HCT116 (cell line): ENCODE results near the gene SPTBN4. TPM values are rescaled to one million over a fixed set of nuclear protein-coding genes. Genes with fewer than 3 reads are reported as not detected.
A peak's percentile ranks its signal among the peaks of the same experiment; 100 is the strongest.

Experiments used
- ATAC-seq: fragments of 200-7000 bp; cut with Tn5 transposase; 2 replicates; pipeline ENCODE4 v1.9.1; 2020; ENCODE audit warnings: mild to moderate bottlenecking, moderate library complexity
- BruUV-seq: library from RNA; stranded (reverse); fragments of 400-500 nt; replicated peaks from 2 replicates; lab custom pipeline; 2021; lab: Mats Ljungman, UMichigan
- CTCF ChIA-PET: fragments of 300-600 bp; sonication (Branson Sonifier 250); formaldehyde crosslinking; loops from one replicate; lab custom pipeline; 2021; ENCODE audit warnings: antibody characterized with exemption; lab: Charles Lee
- POLR2A ChIA-PET: fragments of 300-600, 350-600 bp; sonication (Branson Sonifier 250); formaldehyde crosslinking; loops from one replicate; lab custom pipeline; 2021; ENCODE audit warnings: antibody characterized with exemption; lab: Charles Lee
- RAD21 ChIA-PET, 2 experiments: fragments of 300-600 bp; sonication (Branson Sonifier 250); formaldehyde crosslinking; loops; one replicate each; lab custom pipeline; 2023; ENCODE audit warnings: low total read pairs in 2 of 2; ENCODE audit not compliant: uncharacterized antibody in 2 of 2, unreplicated experiment in 2 of 2, low non-redundant PET in 1 of 2; lab: Charles Lee
- DNase-seq: peaks from one replicate; pipeline ENCODE4 v3.0.0-alpha.2; 2010; ENCODE audit warnings: low read depth, low spot score
- H2AFZ ChIP-seq: fragments of 200-600 bp; shearing (Covaris generic), sonication (generic); 2 replicates; pipeline ENCODE4 v1.6.1; 2017; ENCODE audit warnings: low read depth, mixed run types, mixed read lengths, antibody characterized with exemption, low read length; ENCODE audit not compliant: poor library complexity, severe bottlenecking
- H3K27ac ChIP-seq: 2 replicates; pipeline ENCODE4 v1.5.1; 2012; ENCODE audit warnings: low read depth, low read length
- H3K27me3 ChIP-seq: fragments of 200-600 bp; sonication (generic); 2 replicates; pipeline ENCODE4 v1.6.1; 2016; ENCODE audit warnings: mixed run types, low read length, mixed read lengths; ENCODE audit not compliant: insufficient read depth
- H3K36me3 ChIP-seq, 2 experiments: fragments of 200-500 bp in 1 of 2; fragments of 200-600 bp in 1 of 2; sonication (Bioruptor generic) in 1 of 2; sonication (generic) in 1 of 2; 2 replicates each; pipeline versions ENCODE4 v1.5.1 to v1.6.1; 2014 to 2016; ENCODE audit warnings: low read length in 2 of 2, inconsistent platforms in 1 of 2, mixed read lengths in 1 of 2, mixed run types in 1 of 2; ENCODE audit not compliant: insufficient read depth in 2 of 2, control insufficient read depth in 1 of 2
- H3K4me1 ChIP-seq, 2 experiments: fragments of 200-600 bp in 1 of 2; sonication (generic) in 1 of 2; 2 replicates each; pipeline versions ENCODE4 v1.5.1 to v1.6.1; 2012 to 2017; ENCODE audit warnings: low read length in 2 of 2, inconsistent platforms in 1 of 2, mild to moderate bottlenecking in 1 of 2, mixed read lengths in 1 of 2, mixed run types in 1 of 2, moderate library complexity in 1 of 2; ENCODE audit not compliant: insufficient read depth in 2 of 2, control insufficient read depth in 1 of 2
- H3K4me2 ChIP-seq: fragments of 200-600 bp; sonication (generic); 2 replicates; pipeline ENCODE4 v1.6.1; 2017; ENCODE audit warnings: mixed run types, low read length, mixed read lengths
- H3K4me3 ChIP-seq, 2 experiments: fragments of 200-600 bp in 1 of 2; sonication (generic) in 1 of 2; replicated peaks in 1 of 2; 2 replicates each; pipeline ENCODE4 v1.5.1; 2011 to 2016; ENCODE audit warnings: low read length in 2 of 2, control low read depth in 1 of 2, low read depth in 1 of 2, mild to moderate bottlenecking in 1 of 2, mixed read lengths in 1 of 2, mixed run types in 1 of 2
- H3K79me2 ChIP-seq: fragments of 200-600 bp; sonication (generic); 2 replicates; pipeline ENCODE4 v1.6.1; 2017; ENCODE audit warnings: mild to moderate bottlenecking, mixed run types, low read length, moderate library complexity, mixed read lengths; ENCODE audit not compliant: insufficient read depth
- H3K9ac ChIP-seq: fragments of 200-600 bp; sonication (generic); 2 replicates; pipeline ENCODE4 v1.6.1; 2016; ENCODE audit warnings: low read length, mixed read lengths
- H3K9me2 ChIP-seq: fragments of 200-600 bp; sonication (generic), shearing (Covaris generic); 2 replicates; pipeline ENCODE4 v1.6.1; 2017; ENCODE audit warnings: mixed run types, mild to moderate bottlenecking, moderate library complexity; ENCODE audit not compliant: insufficient read depth
- H3K9me3 ChIP-seq, 2 experiments: fragments of 200-500 bp in 1 of 2; fragments of 200-600 bp in 1 of 2; sonication (Bioruptor generic) in 1 of 2; sonication (generic) in 1 of 2; 2 replicates each; pipeline ENCODE4 v1.6.1; 2014 to 2017; ENCODE audit warnings: low read length in 2 of 2, mixed read lengths in 2 of 2, inconsistent platforms in 1 of 2, low read depth in 1 of 2, mild to moderate bottlenecking in 1 of 2, mixed run types in 1 of 2, moderate library complexity in 1 of 2; ENCODE audit not compliant: control insufficient read depth in 1 of 2, insufficient read depth in 1 of 2
- H4K20me1 ChIP-seq: fragments of 200-600 bp; sonication (generic), shearing (Covaris generic); 2 replicates; pipeline ENCODE4 v1.6.1; 2017; ENCODE audit warnings: mixed run types, mild to moderate bottlenecking, moderate library complexity; ENCODE audit not compliant: insufficient read depth
- ATF3 ChIP-seq: IDR thresholded peaks from 2 replicates; pipeline ENCODE4 v1.6.1; 2012
- CBX3 ChIP-seq: IDR thresholded peaks from 2 replicates; pipeline ENCODE4 v1.6.1; 2012; ENCODE audit warnings: low read depth
- CEBPB ChIP-seq: IDR thresholded peaks from 2 replicates; pipeline ENCODE4 v1.6.1; 2012; ENCODE audit warnings: low read depth
- CTCF ChIP-seq, 3 experiments: fragments of 200-600 bp in 1 of 3; sonication (generic) in 1 of 3; IDR thresholded peaks in 2 of 3; conservative IDR thresholded peaks in 1 of 3; 2 replicates each; pipeline ENCODE4 v1.5.1; 2012 to 2017; ENCODE audit warnings: low read depth in 2 of 3, low read length in 2 of 3, antibody characterized with exemption in 1 of 3, borderline replicate concordance in 1 of 3, control low read depth in 1 of 3, mild to moderate bottlenecking in 1 of 3, mixed read lengths in 1 of 3, mixed run types in 1 of 3, moderate library complexity in 1 of 3; ENCODE audit not compliant: insufficient read depth in 1 of 3
- EGR1 ChIP-seq: IDR thresholded peaks from 2 replicates; pipeline ENCODE4 v1.6.1; 2012; ENCODE audit warnings: low read depth
- ELF1 ChIP-seq: IDR thresholded peaks from 2 replicates; pipeline ENCODE4 v1.6.1; 2012; ENCODE audit warnings: low read depth, borderline replicate concordance
- EZH2 ChIP-seq: fragments of 200-600 bp; sonication (generic); IDR thresholded peaks from 2 replicates; pipeline ENCODE4 v1.6.1; 2017; ENCODE audit warnings: antibody characterized with exemption, mixed run types
- EZH2phosphoT487 ChIP-seq: fragments of 200-600 bp; IDR thresholded peaks from 2 replicates; pipeline ENCODE4 v1.6.1; 2018; ENCODE audit warnings: antibody characterized with exemption, borderline replicate concordance
- FOSL1 ChIP-seq: IDR thresholded peaks from 2 replicates; pipeline ENCODE4 v1.6.1; 2012; ENCODE audit warnings: low read depth
- JUND ChIP-seq: IDR thresholded peaks from 2 replicates; pipeline ENCODE4 v1.6.1; 2012
- MAX ChIP-seq: IDR thresholded peaks from 2 replicates; pipeline ENCODE4 v1.6.1; 2012
- POLR2A ChIP-seq: IDR thresholded peaks from 2 replicates; pipeline ENCODE4 v1.7.0; 2011; ENCODE audit warnings: borderline replicate concordance; ENCODE audit not compliant: insufficient read depth, insufficient read length; ENCODE audit errors: extremely low read depth
- RAD21 ChIP-seq: IDR thresholded peaks from 2 replicates; pipeline ENCODE4 v1.6.1; 2012; ENCODE audit warnings: low read depth, mild to moderate bottlenecking
- SP1 ChIP-seq: IDR thresholded peaks from 2 replicates; pipeline ENCODE4 v1.6.1; 2012; ENCODE audit warnings: low read depth
- SRF ChIP-seq: IDR thresholded peaks from 2 replicates; pipeline ENCODE4 v1.6.1; 2012; ENCODE audit warnings: low read depth
- TCF7L2 ChIP-seq: IDR thresholded peaks from 2 replicates; pipeline ENCODE4 v1.7.0; 2011; ENCODE audit warnings: borderline replicate concordance, inconsistent platforms; ENCODE audit not compliant: insufficient read depth, insufficient read length; ENCODE audit errors: extremely low read depth
- YY1 ChIP-seq: IDR thresholded peaks from 2 replicates; pipeline ENCODE4 v1.6.1; 2011; ENCODE audit warnings: low read length, low read depth, moderate library complexity, mild to moderate bottlenecking; ENCODE audit not compliant: insufficient replicate concordance; ENCODE audit errors: extremely low read depth
- ZBTB33 ChIP-seq: IDR thresholded peaks from 2 replicates; pipeline ENCODE4 v1.6.1; 2011; ENCODE audit warnings: mild to moderate bottlenecking, low read length, moderate library complexity; ENCODE audit not compliant: insufficient replicate concordance; ENCODE audit errors: extremely low read depth
- ZFX ChIP-seq: fragments of 450-650 bp; IDR thresholded peaks from 2 replicates; pipeline ENCODE4 v1.6.1; 2017
- intact Hi-C: fragments of 100-400 bp; cut with micrococcal nuclease; formaldehyde crosslinking; loops from 2 replicates; pipeline ENCODE4 v1.10.0; 2022
- total RNA-seq: library from RNA; stranded (reverse); gene quantifications from one replicate; pipeline ENCODE4 v1.2.1, GENCODE V29; 2021; ENCODE audit not compliant: unreplicated experiment

Gene SPTBN4
- total RNA-seq, 1 experiment from 2014 or later: 4.6 TPM

GRCh38 chr19:40598121-40598917 is 131.5 kb downstream of the SPTBN4 start:
- H3K9me3 ChIP-seq: no peaks in the 10 kb centered on the region
- H3K4me3 ChIP-seq: peak overlapping the region; percentile 74 to 82
- intact Hi-C loops: loop anchor here (1.0 to 5.0 kb wide), 3 partner anchors 49 to 293 kb away; no protein-coding TSS in a partner anchor
- CTCF ChIA-PET: interaction anchor here (0.7 to 3.9 kb wide), 12 partner anchors 15 to 293 kb away, joined by 3 to 27 read pairs (median 4); no protein-coding TSS in a partner anchor
- POLR2A ChIA-PET: interaction anchor here (0.6 to 1.6 kb wide), 4 partner anchors 15 to 30 kb away, joined by 3 to 7 read pairs (median 4); no protein-coding TSS in a partner anchor
- H3K9ac ChIP-seq: peak overlapping the region; percentile 85
- no TSS peak for BruUV-seq
- DNase-seq: peak; percentile 86
- H3K4me1 ChIP-seq: peaks cover 27 to 73% of the 10 kb centered on the region in 2 experiments
- RAD21 ChIA-PET: interaction anchor here in 1 of 2 experiments (0.6 to 0.7 kb wide), 2 partner anchors 48 to 49 kb away, joined by 3 read pairs; no protein-coding TSS in a partner anchor
- no peak overlapping the region for H2AFZ ChIP-seq
- no peaks in the 10 kb centered on the region for H3K27me3 ChIP-seq
- H3K9me2 ChIP-seq: no peaks in the 10 kb centered on the region
- peak overlapping the region; percentile 91 for H3K4me2 ChIP-seq
- peak overlapping the region; percentile 63 for H3K27ac ChIP-seq
- no peaks in the 10 kb centered on the region for H4K20me1 ChIP-seq
- peaks cover 11% of the 10 kb centered on the region; the same call in 1 of the 2 replicates for H3K79me2 ChIP-seq
- no peaks in the 10 kb centered on the region for H3K36me3 ChIP-seq
- peak; percentile 57 for ATAC-seq
- TF ChIP-seq MAX (no peak), CBX3 (no peak), JUND (no peak), CEBPB (no peak), FOSL1 (no peak), ELF1 (no peak), TCF7L2 (peak; percentile 58), EZH2phosphoT487 (no peak), CTCF (IDR thresholded peaks at IDR 0.05 in 2 of 3, conservative IDR thresholded peaks at IDR 0.05 in 1 of 3; ENCODE audit: borderline replicate concordance in 1 of 3, insufficient read depth in 1 of 3, low read depth in 2 of 3, low read length in 2 of 3) (peak in 2 of 3 experiments; percentile 97; a peak in 4 of 6 replicates), ATF3 (no peak), EGR1 (no peak), EZH2 (no peak), ZBTB33 (no peak), POLR2A (peak; percentile 63), RAD21 (no peak), SP1 (no peak), YY1 (no peak), ZFX (no peak), SRF (no peak)
